Measurements from ENCODE around the gene PTPRN2.
"Not testable (repeated sequence)": the region's sequence is repeated elsewhere in the genome, so short reads cannot be mapped to it uniquely, and the experiment has no call there.

The PTPRN2 gene

GRCh38 chr7:158284617-158285382 lies 302.8 kb downstream of the PTPRN2 start:
- no peak for DNase-seq

DNA sequence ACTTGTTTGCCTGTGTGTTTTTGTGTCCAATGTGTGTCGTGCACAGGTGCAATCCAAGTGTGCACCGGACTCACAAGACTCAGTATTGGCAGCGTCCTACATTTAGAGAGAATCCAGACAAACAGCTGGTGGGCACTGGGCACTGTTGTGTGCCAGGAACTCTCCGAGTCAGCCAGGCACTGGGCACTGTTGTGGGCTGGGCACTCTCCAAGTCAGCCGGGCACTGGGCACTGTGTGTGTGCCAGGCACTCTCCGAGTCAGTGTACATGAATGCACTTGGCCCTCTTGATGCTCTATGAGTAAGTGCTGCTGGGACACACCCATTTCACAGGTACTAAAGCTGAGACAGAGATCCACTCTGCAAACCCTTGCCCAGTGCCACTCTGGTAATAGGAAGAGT lies 303.5 kb downstream of the PTPRN2 start:
- no peak for DNase-seq

DNA sequence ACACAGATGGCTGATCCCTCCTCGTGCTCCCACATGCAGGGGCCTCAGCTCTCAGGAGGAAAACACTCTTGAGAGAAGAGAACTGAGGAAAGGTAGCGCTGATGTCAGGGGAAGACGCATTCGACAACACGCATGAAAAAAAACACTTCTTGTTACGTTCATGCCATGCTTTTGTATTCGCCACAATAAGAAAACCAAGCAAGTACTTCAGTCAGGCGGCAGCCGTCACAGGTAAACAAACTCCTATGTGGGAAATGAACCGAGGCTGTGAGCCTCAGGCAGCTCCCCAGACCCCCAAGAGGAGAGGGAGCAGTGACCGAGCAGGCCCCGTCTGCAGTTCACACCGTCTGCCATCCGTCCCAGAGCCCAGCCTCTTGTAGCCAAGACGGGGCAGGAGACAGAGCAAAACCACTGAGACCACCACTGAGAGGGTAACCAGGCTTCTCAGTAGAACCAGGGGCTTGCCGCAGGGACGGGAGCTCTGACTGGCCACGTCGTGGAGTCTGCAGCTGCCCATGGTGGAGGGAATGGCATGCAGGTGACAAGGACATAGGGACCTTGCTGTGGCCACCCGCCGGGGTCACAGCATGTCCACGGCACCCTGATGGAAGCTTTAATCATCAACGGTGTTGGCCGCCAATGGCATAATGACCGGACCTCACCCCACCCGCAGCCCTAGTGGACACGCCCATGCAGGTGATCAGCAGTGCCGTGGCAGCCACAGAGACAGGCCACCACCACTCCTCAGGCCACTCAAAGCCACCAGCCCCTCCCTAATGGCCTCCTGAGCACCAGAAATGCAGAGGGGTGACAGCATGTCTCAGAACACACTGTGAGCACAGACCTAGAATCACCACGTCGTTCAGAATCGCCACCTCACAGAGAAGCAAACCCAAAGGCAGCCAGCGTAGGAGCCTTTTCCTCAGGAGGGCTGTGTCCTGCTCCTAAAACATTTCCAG lies 304.3 kb downstream of the PTPRN2 start:
- DNase-seq, result no peak

DNA sequence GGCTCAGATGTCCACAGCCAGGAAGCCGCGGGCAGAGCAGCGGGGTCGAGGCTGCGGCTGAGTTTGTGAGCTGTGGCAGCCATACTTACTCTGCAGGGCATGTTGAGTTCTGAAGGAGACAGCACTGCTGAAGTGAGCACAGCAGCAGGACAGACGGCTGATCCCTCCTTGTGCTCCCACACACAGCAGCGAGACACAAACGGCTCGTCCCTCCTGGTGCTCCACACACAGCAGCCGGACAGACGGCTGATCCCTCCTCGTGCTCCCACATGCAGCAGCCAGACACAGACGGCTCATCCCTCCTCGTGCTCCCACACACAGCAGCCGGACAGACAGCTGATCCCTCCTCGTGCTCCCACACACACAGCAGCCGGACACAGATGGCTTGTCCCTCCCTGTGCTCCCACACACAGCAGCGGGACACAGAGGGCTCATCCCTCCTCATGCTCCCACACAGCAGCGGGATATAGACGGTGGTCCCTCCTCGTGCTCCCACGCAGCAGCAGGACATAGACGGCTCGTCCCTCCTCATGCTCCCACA lies 305.1 kb downstream of the PTPRN2 start:
- DNase-seq, result no peak

GRCh38 chr7:158281441-158281840 lies 306.2 kb downstream of the PTPRN2 start:
- no peak for DNase-seq

DNA sequence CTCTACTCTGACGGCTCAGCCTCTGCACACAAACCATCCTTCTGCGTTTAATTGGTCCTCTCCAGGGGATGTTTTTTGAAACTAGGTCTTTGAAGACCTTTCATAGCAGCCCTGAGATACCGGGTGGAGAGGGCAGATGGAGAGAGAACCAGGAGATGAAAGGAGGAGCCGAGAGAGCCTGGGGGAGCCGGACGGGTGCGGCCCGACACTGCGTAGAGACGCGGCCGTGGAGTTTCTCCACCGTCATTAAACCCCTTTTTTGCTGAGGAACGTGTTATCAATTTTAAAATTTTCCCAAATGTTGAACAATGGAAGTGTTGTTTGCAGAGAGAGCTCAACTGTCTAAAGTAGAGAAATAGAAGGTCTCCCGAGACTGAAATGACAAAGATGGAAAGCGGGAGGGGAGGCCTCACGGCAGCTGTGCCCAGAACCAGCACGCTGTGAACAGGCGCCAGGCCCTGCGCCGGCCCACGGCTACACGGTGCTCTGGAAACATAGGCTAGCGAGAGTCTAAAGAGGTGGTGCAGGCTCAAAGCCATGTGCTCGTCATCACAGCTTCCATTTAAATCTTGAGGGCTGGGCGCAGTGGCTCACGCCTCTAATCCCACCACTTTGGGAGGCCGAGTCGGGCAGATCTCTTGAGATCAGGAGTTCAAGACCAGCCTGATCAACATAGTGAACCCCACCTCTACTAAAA lies 307.0 kb downstream of the PTPRN2 start:
- no peak for DNase-seq

GRCh38 chr7:158279539-158280447 lies 307.8 kb downstream of the PTPRN2 start:
- DNase-seq, result no peak

GRCh38 chr7:158278745-158279320 lies 308.8 kb downstream of the PTPRN2 start:
- no peak for DNase-seq

GRCh38 chr7:158277219-158278141 lies 310.1 kb downstream of the PTPRN2 start:
- no peak for DNase-seq

GRCh38 chr7:158276414-158277218 lies 311.0 kb downstream of the PTPRN2 start:
- no peak for DNase-seq

GRCh38 chr7:158275711-158276413 lies 311.8 kb downstream of the PTPRN2 start:
- DNase-seq, result no peak

DNA sequence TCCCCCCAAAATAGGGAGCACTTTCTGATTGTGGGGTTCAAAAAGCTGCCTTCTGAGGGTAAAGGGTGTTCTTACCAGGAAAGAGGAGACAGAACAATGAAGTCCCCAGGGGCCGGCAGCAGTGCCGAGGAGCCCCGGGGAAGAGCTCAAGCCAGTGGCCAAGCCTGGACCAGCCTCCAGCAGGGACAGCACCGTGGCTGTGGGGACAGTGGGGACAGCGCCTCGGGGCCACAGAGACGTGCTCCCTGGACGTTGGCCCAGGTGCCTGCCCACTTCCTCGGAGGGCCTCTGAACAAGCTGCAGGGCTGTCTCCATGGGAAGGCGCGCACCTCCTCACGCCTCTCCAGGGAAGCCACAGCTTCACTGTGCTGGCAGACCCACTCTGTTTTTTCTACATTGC lies 312.6 kb downstream of the PTPRN2 start:
- no peak for DNase-seq

GRCh38 chr7:158274404-158274811 lies 313.2 kb downstream of the PTPRN2 start:
- no peak for DNase-seq

- not testable (repeated sequence) for DNase-seq
Measured at GRCh38 chr7:158273756-158274342, 313.8 kb downstream of the PTPRN2 start.

DNA sequence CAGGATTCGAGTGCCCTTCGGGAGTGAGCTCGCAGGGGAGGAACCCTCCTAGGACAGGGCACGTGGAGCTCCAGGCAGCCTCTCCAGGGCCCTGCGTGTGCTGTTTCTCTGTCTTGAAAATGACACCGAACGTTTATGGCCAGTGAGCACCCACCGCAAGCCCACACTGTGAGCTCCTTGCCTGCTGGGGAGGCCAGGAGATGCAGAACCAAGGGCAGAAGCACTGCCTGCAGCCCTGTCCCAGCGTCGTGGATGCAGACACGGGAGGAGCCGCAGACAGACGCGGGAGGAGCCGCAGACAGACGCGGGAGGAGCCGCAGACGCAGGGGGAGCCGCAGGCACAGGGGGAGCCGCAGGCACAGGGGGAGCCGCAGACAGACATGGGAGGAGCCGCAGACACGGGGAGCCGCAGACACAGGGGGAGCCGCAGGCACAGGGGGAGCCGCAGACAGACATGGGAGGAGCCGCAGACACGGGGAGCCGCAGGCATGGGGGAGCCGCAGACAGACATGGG lies 314.4 kb downstream of the PTPRN2 start:
- no peak for DNase-seq

GRCh38 chr7:158272509-158273137 lies 315.0 kb downstream of the PTPRN2 start:
- DNase-seq, result no peak

- no peak for DNase-seq
Measured at GRCh38 chr7:158272091-158272490, 315.5 kb downstream of the PTPRN2 start.

DNA sequence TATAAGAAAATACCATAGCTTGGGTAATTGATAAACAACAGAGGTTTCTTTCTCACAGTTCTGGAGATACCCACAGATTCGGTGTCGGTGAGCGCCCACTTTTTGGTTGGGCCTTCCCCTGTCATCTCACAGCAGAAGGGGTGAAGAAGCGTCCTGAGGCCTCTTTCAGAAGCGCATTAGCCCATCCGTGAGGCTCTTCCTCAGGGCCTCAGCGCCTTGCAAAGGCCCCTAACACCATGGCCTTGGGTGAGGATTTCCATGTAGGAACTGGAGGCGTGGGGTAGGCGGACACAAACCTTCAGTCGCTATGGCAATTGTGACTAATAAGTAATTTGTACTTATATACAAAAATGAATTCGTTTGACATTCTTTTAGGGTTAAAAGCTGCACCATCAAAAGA lies 316.0 kb downstream of the PTPRN2 start:
- DNase-seq, result no peak
